Transverse colon (tissue), 3 donors: ENCODE results near the gene NME3.

Source experiments
- CTCF ChIP-seq, 5 experiments: fragments of 200-600 bp in 3 of 5; fragments of 450-650 bp in 2 of 5; sonication (generic) in 3 of 5; IDR thresholded peaks; 1 replicate in 2 of 5; 2 replicates in 3 of 5; pipeline ENCODE4 v1.5.1; 2016 to 2017; ENCODE audit warnings: antibody characterized with exemption in 5 of 5, inconsistent platforms in 3 of 5, mild to moderate bottlenecking in 2 of 5, moderate library complexity in 1 of 5
- EP300 ChIP-seq: sonication (generic); formaldehyde crosslinking; IDR thresholded peaks from one replicate; pipeline ENCODE4 v1.6.1; 2017; ENCODE audit warnings: antibody characterized with exemption, low read depth
- POLR2A ChIP-seq: fragments of 450-650 bp; IDR thresholded peaks from one replicate; pipeline ENCODE4 v1.6.1; 2016; ENCODE audit warnings: antibody characterized with exemption, mild to moderate bottlenecking, moderate library complexity

- TF ChIP-seq POLR2A (no peak), CTCF (IDR thresholded peaks at IDR 0.05) (no peak), EP300 (no peak)
These were observed at the start of gene NME3 for GRCh38 chr16:1771188-1771863.
